Measurements from ENCODE around the gene TMPRSS4.

Gene TMPRSS4

DNA sequence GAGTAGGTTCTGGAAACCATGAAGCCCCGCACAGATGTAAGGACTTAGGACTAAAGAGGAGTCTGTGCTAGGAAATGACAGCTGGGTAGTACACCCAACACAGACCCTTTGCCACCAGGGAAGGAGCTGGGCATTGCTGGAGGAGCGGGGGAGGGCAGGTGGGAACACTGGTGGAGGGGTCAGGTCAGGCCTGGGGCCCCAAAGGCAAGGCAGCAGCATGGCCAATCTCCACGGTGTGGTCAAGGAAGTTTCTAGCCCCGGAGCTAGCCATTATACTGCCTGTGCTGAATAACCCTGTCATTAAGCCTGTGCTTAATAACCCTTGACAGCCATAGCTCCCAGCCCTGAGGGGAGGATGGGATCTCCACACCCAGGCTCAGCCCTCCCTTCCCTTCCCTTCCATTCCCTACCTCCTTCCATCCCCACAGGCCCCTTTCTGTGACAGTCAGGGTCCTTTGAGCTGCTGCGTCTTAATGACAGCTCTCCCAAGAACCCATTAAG, 2.1 kb downstream of the TMPRSS4 start:
- Histone ChIP-seq H3K27me3 (replicated peaks; ENCODE audit: control insufficient read depth, insufficient read depth, low read length, poor library complexity, severe bottlenecking) (no peaks in the 10 kb centered on the region), H3K4me1 (ENCODE audit: control insufficient read depth, insufficient read depth, low read length, poor library complexity, severe bottlenecking) (no peaks in the 10 kb centered on the region), H3K36me3 (ENCODE audit: control insufficient read depth, insufficient read depth, low read length) (no peaks in the 10 kb centered on the region), H3K4me3 (ENCODE audit: insufficient read depth, low read depth, low read length, poor library complexity, severe bottlenecking) (no peak overlapping the region), H3K27ac (ENCODE audit: insufficient read depth, low read length, poor library complexity, severe bottlenecking) (no peak overlapping the region), H3K9me3 (ENCODE audit: control insufficient read depth, low read length) (no peaks in the 10 kb centered on the region)
- no peak for DNase-seq

DNA sequence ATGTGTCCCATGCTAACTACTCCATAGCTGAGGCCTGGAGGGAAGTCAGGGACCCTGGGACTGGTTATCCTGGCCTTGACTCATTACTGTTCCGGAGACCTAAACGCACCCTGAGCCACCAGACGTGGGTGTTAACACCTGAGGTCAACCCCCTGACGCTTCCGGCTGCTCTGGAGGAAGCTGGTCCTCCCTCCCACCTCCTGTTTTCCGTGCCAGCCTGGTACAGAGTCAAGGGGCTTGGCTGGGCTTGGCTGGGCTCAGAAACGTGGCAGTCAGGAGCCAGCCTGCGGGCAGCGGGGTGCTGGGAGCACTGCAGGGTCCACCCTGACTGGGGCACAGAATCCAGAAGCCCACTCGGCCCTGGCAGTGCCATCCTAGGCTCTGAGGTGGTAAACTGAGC, 2.6 kb downstream of the TMPRSS4 start:
- no peak for DNase-seq
- no peak overlapping the region for H3K4me3 ChIP-seq (ENCODE audit: insufficient read depth, low read depth, low read length, poor library complexity, severe bottlenecking)
- H3K4me1 ChIP-seq (ENCODE audit: control insufficient read depth, insufficient read depth, low read length, poor library complexity, severe bottlenecking), result no peaks in the 10 kb centered on the region
- H3K27ac ChIP-seq (ENCODE audit: insufficient read depth, low read length, poor library complexity, severe bottlenecking), result no peak overlapping the region
- no peaks in the 10 kb centered on the region for H3K36me3 ChIP-seq (ENCODE audit: control insufficient read depth, insufficient read depth, low read length)
- H3K9me3 ChIP-seq (ENCODE audit: control insufficient read depth, low read length), result no peaks in the 10 kb centered on the region
- no peaks in the 10 kb centered on the region for H3K27me3 ChIP-seq (replicated peaks; ENCODE audit: control insufficient read depth, insufficient read depth, low read length, poor library complexity, severe bottlenecking)

DNA sequence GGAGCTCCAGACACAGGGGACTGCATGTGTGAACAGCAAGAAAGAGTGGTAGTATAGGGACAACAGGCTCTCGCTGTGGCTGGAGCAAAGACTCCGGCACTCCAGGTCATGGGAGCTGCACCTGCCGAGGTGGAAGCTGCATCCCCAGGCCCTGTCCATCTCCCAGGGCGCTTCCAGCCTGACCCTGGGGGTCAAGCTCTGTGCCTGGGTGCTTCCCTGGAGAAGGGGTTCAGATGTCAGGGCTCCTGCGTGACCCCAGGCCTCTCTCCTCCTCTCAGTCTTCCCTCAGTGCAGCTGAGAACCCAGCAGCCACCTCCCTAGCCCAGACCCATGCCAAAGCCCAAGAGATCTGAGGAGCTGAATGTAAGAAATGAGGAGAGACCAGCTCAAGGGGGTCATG, 3.4 kb downstream of the TMPRSS4 start:
- Histone ChIP-seq H3K9me3 (ENCODE audit: control insufficient read depth, low read length) (no peaks in the 10 kb centered on the region), H3K27me3 (replicated peaks; ENCODE audit: control insufficient read depth, insufficient read depth, low read length, poor library complexity, severe bottlenecking) (no peaks in the 10 kb centered on the region), H3K4me1 (ENCODE audit: control insufficient read depth, insufficient read depth, low read length, poor library complexity, severe bottlenecking) (no peaks in the 10 kb centered on the region), H3K4me3 (ENCODE audit: insufficient read depth, low read depth, low read length, poor library complexity, severe bottlenecking) (no peak overlapping the region), H3K27ac (ENCODE audit: insufficient read depth, low read length, poor library complexity, severe bottlenecking) (no peak overlapping the region), H3K36me3 (ENCODE audit: control insufficient read depth, insufficient read depth, low read length) (no peaks in the 10 kb centered on the region)
- DNase-seq, result no peak

DNA sequence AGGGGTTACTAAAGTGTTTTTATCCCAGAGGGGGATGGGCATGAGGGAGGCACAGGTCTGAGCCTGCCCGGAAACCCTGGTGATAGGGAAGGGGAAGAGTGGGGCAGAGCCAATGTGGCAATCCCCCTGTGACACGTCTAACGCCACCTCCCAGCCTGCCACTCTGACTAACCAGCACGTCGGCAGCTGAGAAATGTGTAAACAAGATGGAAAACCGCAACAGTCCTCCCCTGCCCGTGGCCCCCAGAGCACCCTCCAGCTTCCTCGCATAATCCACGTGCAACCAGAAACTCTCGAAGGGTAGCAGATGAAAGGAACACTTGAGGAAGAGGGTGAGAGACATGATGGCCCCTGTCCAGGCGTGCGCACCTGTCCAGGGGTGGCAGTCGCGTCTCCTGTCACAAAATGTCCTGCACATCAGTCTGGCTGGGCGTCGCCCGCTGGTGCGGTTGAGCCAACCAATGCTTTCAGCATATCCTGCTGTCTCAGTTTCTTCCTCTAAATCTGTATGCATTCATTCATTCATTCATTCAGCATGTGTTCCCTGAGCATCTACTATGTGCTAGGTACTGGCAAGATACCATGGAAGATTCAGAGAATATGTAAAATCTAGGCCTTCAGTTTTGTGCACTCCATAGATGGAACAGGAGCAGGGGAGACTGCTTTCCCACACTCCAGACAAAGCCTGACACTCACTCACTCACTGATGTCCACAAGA, 4.5 kb downstream of the TMPRSS4 start:
- DNase-seq, result no peak
- Histone ChIP-seq H3K36me3 (ENCODE audit: control insufficient read depth, insufficient read depth, low read length) (no peaks in the 10 kb centered on the region), H3K9me3 (ENCODE audit: control insufficient read depth, low read length) (no peaks in the 10 kb centered on the region), H3K27me3 (replicated peaks; ENCODE audit: control insufficient read depth, insufficient read depth, low read length, poor library complexity, severe bottlenecking) (no peaks in the 10 kb centered on the region), H3K4me3 (ENCODE audit: insufficient read depth, low read depth, low read length, poor library complexity, severe bottlenecking) (no peak overlapping the region), H3K4me1 (ENCODE audit: control insufficient read depth, insufficient read depth, low read length, poor library complexity, severe bottlenecking) (no peaks in the 10 kb centered on the region), H3K27ac (ENCODE audit: insufficient read depth, low read length, poor library complexity, severe bottlenecking) (no peak overlapping the region)

DNA sequence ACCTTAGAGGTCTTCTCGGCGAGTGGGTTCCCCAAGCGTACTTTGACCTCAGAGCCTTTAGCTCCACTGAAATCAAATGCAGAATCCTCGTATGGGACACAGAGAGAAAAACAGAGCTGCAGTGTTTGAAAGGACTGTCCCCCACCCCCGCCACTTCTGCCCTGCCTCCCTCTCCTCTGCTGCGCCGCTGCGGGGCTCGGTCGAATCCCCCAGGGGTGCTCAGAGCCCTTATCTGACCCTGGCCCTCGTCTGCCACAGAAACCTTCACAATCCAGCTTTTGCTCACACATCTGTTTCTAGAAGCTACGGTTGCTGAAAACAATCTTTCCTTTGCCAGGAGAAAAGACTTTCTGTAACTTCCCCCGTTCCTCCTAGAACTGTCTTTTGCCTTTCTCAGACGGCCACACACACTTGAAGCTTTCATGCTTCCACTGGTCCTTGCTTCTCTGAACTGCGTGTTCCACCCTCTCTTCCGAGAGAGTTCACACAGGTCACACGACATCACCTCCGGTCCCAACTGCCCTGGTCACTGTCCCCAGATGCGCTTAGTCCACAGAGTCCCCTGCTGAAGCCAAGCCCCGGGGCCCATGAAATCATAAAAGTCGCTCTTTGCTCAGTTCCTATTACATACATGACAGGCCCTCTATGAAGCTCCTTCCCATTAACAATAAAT, 6.1 kb downstream of the TMPRSS4 start:
- H3K4me1 ChIP-seq (ENCODE audit: control insufficient read depth, insufficient read depth, low read length, poor library complexity, severe bottlenecking), result no peaks in the 10 kb centered on the region
- no peak overlapping the region for H3K27ac ChIP-seq (ENCODE audit: insufficient read depth, low read length, poor library complexity, severe bottlenecking)
- H3K4me3 ChIP-seq (ENCODE audit: insufficient read depth, low read depth, low read length, poor library complexity, severe bottlenecking), result no peak overlapping the region
- DNase-seq, result no peak
- H3K27me3 ChIP-seq (replicated peaks; ENCODE audit: control insufficient read depth, insufficient read depth, low read length, poor library complexity, severe bottlenecking), result no peaks in the 10 kb centered on the region
- peaks cover 9% of the 10 kb centered on the region for H3K9me3 ChIP-seq (ENCODE audit: control insufficient read depth, low read length)
- no peaks in the 10 kb centered on the region for H3K36me3 ChIP-seq (ENCODE audit: control insufficient read depth, insufficient read depth, low read length)

DNA sequence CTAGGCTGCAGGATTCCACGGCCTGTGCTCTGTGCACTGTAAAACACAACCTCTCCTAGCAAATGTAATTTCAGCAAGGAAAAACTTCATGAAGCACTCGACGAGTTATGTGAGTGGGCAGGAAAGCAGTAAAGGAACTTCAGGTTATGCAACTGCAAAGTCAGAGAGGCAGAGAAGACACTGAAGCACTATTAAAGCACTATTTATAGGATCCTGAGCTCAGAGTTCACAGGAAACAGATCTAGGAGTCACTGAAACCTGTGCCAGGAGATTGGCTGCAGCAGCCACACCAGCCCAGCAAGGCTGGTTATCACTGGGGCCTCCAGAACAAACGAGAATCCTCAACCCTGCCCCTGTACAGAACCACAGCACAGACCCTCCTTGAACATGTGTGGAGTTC, 7.4 kb downstream of the TMPRSS4 start:
- no peaks in the 10 kb centered on the region for H3K36me3 ChIP-seq (ENCODE audit: control insufficient read depth, insufficient read depth, low read length)
- H3K27ac ChIP-seq (ENCODE audit: insufficient read depth, low read length, poor library complexity, severe bottlenecking), result no peak overlapping the region
- H3K4me1 ChIP-seq (ENCODE audit: control insufficient read depth, insufficient read depth, low read length, poor library complexity, severe bottlenecking), result no peaks in the 10 kb centered on the region
- H3K9me3 ChIP-seq (ENCODE audit: control insufficient read depth, low read length), result peaks cover 13% of the 10 kb centered on the region
- H3K4me3 ChIP-seq (ENCODE audit: insufficient read depth, low read depth, low read length, poor library complexity, severe bottlenecking), result no peak overlapping the region
- no peaks in the 10 kb centered on the region for H3K27me3 ChIP-seq (replicated peaks; ENCODE audit: control insufficient read depth, insufficient read depth, low read length, poor library complexity, severe bottlenecking)
- no peak for DNase-seq

DNA sequence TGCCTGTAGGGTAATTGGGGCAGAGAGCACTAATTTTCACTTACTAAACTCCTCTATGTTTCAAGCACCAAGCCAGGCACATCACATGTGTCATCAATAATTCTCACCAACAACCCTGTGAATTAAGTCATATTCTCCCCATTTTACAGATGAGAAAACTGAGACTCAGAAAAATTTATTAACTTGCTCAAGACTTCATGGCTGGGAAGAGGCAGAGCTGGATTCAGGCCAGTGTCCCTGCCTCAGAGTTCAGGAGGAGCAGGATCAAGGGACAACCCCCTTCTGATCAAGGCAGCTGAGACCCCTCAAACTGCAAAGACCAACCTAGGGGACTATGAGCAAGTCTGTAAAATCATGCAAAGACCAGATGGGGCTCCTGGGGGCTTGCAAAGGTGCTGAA, 7.8 kb downstream of the TMPRSS4 start:
- Histone ChIP-seq H3K36me3 (ENCODE audit: control insufficient read depth, insufficient read depth, low read length) (no peaks in the 10 kb centered on the region), H3K9me3 (ENCODE audit: control insufficient read depth, low read length) (peaks cover 13% of the 10 kb centered on the region), H3K4me3 (ENCODE audit: insufficient read depth, low read depth, low read length, poor library complexity, severe bottlenecking) (no peak overlapping the region), H3K27me3 (replicated peaks; ENCODE audit: control insufficient read depth, insufficient read depth, low read length, poor library complexity, severe bottlenecking) (no peaks in the 10 kb centered on the region), H3K4me1 (ENCODE audit: control insufficient read depth, insufficient read depth, low read length, poor library complexity, severe bottlenecking) (no peaks in the 10 kb centered on the region), H3K27ac (ENCODE audit: insufficient read depth, low read length, poor library complexity, severe bottlenecking) (no peak overlapping the region)
- DNase-seq, result no peak

DNA sequence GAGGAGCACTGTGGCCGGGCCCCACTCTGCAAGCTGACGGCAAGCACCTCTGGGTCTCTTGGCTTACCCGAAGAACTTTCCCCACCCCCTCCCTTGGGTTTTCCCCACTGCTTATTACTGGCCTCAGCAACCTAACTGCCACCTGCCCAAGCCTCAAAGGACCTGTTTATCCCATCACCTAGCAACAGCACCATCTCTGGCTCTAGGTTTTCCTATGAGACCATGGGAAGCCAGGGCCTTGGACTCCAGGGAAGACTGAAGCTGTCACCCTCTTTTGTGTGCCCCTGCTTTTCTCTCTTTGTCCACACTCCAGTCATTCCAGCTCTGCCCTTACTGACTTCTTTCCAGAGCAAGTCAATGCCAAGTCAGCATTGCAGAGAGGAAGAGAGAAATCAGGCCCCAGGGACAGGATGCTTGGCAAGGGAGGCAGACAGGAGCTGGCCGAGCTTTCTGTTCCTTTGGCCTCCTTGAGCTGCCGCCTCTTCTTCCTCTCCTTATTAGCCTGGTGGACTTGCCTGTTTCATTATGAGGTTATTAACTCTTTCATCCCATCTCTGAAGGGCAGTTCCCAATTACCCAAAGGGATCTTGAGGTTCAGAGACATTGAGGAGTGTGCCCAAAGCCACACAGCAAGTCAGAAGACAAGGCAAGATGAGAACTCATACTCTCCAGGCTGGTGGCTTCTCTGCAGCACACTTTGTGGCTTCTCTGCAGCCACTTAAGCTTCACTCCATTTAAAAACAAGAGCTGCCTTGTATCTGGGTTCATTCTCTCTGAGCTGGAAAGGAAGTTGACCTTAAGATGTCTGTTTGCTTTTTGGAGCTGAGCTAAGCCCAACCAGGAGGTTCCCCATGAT, 10.3 kb downstream of the TMPRSS4 start, which contains the start of gene SMIM35:
SMIM35 (minus strand) TSS at position 51 of the 856 bp plus-strand sequence. CDS start 206 bp downstream, outside the sequence.
- Histone ChIP-seq H3K9me3 (ENCODE audit: control insufficient read depth, low read length) (peaks cover 13% of the 10 kb centered on the region), H3K36me3 (ENCODE audit: control insufficient read depth, insufficient read depth, low read length) (no peaks in the 10 kb centered on the region), H3K27me3 (replicated peaks; ENCODE audit: control insufficient read depth, insufficient read depth, low read length, poor library complexity, severe bottlenecking) (no peaks in the 10 kb centered on the region), H3K4me1 (ENCODE audit: control insufficient read depth, insufficient read depth, low read length, poor library complexity, severe bottlenecking) (no peaks in the 10 kb centered on the region), H3K27ac (ENCODE audit: insufficient read depth, low read length, poor library complexity, severe bottlenecking) (no peak within 1 kb of the TSS), H3K4me3 (ENCODE audit: insufficient read depth, low read depth, low read length, poor library complexity, severe bottlenecking) (no peak within 1 kb of the TSS)
- DNase-seq, result no peak

DNA sequence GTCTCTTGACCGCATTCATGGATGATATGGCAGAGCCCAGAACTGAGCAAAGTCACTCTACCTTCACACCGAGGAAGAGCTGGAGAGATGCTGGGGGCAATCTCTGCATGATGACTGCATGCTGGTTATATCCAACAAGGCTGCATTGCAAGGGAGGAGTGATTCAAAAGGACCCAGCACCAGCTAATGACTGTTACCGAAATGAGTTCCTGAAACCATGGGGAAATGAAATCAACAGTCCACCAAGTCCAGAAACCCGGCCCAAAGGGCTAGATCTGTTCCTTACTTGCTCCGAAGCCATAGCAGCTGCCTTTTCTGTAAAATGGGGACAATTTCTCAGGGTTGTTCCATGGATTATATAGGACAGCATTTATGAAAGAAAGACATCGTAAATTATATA, 11.1 kb downstream of the TMPRSS4 start:
- Histone ChIP-seq H3K36me3 (ENCODE audit: control insufficient read depth, insufficient read depth, low read length) (no peaks in the 10 kb centered on the region), H3K27me3 (replicated peaks; ENCODE audit: control insufficient read depth, insufficient read depth, low read length, poor library complexity, severe bottlenecking) (no peaks in the 10 kb centered on the region), H3K27ac (ENCODE audit: insufficient read depth, low read length, poor library complexity, severe bottlenecking) (no peak overlapping the region), H3K9me3 (ENCODE audit: control insufficient read depth, low read length) (peaks cover 13% of the 10 kb centered on the region), H3K4me3 (ENCODE audit: insufficient read depth, low read depth, low read length, poor library complexity, severe bottlenecking) (no peak overlapping the region), H3K4me1 (ENCODE audit: control insufficient read depth, insufficient read depth, low read length, poor library complexity, severe bottlenecking) (no peaks in the 10 kb centered on the region)
- DNase-seq, result no peak
